Loucy (cell line): ENCODE data around the gene CAST.
A peak's percentile ranks its signal among the peaks of the same experiment; 100 is the strongest.

ENCODE experiments used
- H2AFZ ChIP-seq: fragments of 200-600 bp; sonication (generic); 2 replicates; pipeline ENCODE4 v1.6.0; 2016; ENCODE audit warnings: antibody characterized with exemption, mild to moderate bottlenecking, low read length, moderate library complexity
- H3F3A ChIP-seq: fragments of 200-600 bp; 2 replicates; pipeline ENCODE4 v1.6.0; 2016; ENCODE audit warnings: antibody characterized with exemption, low read depth, mild to moderate bottlenecking
- H3K27me3 ChIP-seq: fragments of 200-600 bp; sonication (generic); 2 replicates; pipeline ENCODE4 v1.6.1; 2014; ENCODE audit warnings: low read length, mild to moderate bottlenecking; ENCODE audit not compliant: insufficient read depth, poor library complexity, severe bottlenecking
- H3K36me3 ChIP-seq: fragments of 200-600 bp; sonication (generic); 2 replicates; pipeline ENCODE4 v1.6.1; 2016; ENCODE audit warnings: low read length; ENCODE audit not compliant: insufficient read depth
- H3K4me1 ChIP-seq: fragments of 200-600 bp; sonication (generic); 2 replicates; pipeline ENCODE4 v1.5.1; 2014; ENCODE audit warnings: low read length, mild to moderate bottlenecking; ENCODE audit not compliant: insufficient read depth, poor library complexity, severe bottlenecking
- H3K4me2 ChIP-seq: fragments of 200-600 bp; sonication (generic); 2 replicates; pipeline ENCODE4 v1.6.0; 2014; ENCODE audit warnings: antibody characterized with exemption, low read length, low read depth, mild to moderate bottlenecking; ENCODE audit not compliant: poor library complexity, severe bottlenecking
- H3K4me3 ChIP-seq: fragments of 200-600 bp; sonication (generic); 2 replicates; pipeline ENCODE4 v1.5.1; 2014; ENCODE audit warnings: low read length, mild to moderate bottlenecking, mixed read lengths; ENCODE audit not compliant: poor library complexity, severe bottlenecking
- H3K79me2 ChIP-seq: fragments of 200-600 bp; sonication (generic); 2 replicates; pipeline ENCODE4 v1.6.1; 2014; ENCODE audit warnings: low read length; ENCODE audit not compliant: insufficient read depth
- H3K9ac ChIP-seq: fragments of 200-600 bp; sonication (generic); 2 replicates; pipeline ENCODE4 v1.6.0; 2014; ENCODE audit warnings: mild to moderate bottlenecking, low read depth, low read length, moderate library complexity; ENCODE audit not compliant: poor library complexity, severe bottlenecking
- H3K9me2 ChIP-seq: fragments of 200-600 bp; sonication (generic); replicated peaks from 2 replicates; pipeline ENCODE4 v1.6.1; 2016; ENCODE audit warnings: low read depth, low read length, mixed read lengths
- H3K9me3 ChIP-seq: fragments of 200-600 bp; sonication (generic); 2 replicates; pipeline ENCODE4 v1.6.1; 2014; ENCODE audit warnings: mild to moderate bottlenecking, antibody characterized with exemption, low read length, low read depth; ENCODE audit not compliant: insufficient read depth
- H4K20me1 ChIP-seq: fragments of 200-600 bp; sonication (generic); 2 replicates; pipeline ENCODE4 v1.6.0; 2014; ENCODE audit warnings: antibody characterized with exemption, low read length, mild to moderate bottlenecking; ENCODE audit not compliant: insufficient read depth, poor library complexity, severe bottlenecking
- CTCF ChIP-seq: fragments of 200-600 bp; sonication (generic); conservative IDR thresholded peaks from 2 replicates; pipeline ENCODE4 v1.5.1; 2014; ENCODE audit warnings: mild to moderate bottlenecking, antibody characterized with exemption, low read length
- EZH2phosphoT487 ChIP-seq: fragments of 200-600 bp; IDR thresholded peaks from 2 replicates; pipeline ENCODE4 v1.6.1; 2018; ENCODE audit warnings: antibody characterized with exemption, mild to moderate bottlenecking, moderate library complexity, borderline replicate concordance

Gene CAST

GRCh38 chr5:96661855-96662724 is at the start of gene CAST:
TSS of gene CAST (plus strand) at chr5:96662376. CDS start at chr5:96662423, 47 bp downstream.
- no peaks in the 10 kb centered on the region for H3K36me3 ChIP-seq
- no peaks in the 10 kb centered on the region for H3K9me3 ChIP-seq
- H3K9me2 ChIP-seq: no peaks in the 10 kb centered on the region
- TF ChIP-seq EZH2phosphoT487 (no peak), CTCF (no peak)
- H3K4me1 ChIP-seq: peaks cover 49% of the 10 kb centered on the region
- no peaks in the 10 kb centered on the region for H3K27me3 ChIP-seq
- H2AFZ ChIP-seq: peak within 1 kb of the TSS; percentile 96
- H3K4me3 ChIP-seq: peak within 1 kb of the TSS; percentile 78
- peaks cover 20% of the 10 kb centered on the region for H4K20me1 ChIP-seq
- H3F3A ChIP-seq: peaks cover 13% of the 10 kb centered on the region; the same call in 1 of the 2 replicates
- H3K9ac ChIP-seq: peak within 1 kb of the TSS; percentile 73
- peaks cover 23% of the 10 kb centered on the region for H3K79me2 ChIP-seq
- peak within 1 kb of the TSS; percentile 77 for H3K4me2 ChIP-seq

GRCh38 chr5:96614110-96614691 is 48.0 kb upstream of the CAST start:
- Histone ChIP-seq H3K4me1 (peaks cover 4% of the 10 kb centered on the region), H3K27me3 (no peaks in the 10 kb centered on the region), H3K4me3 (no peak overlapping the region), H3K9ac (no peak overlapping the region), H3K9me3 (no peaks in the 10 kb centered on the region; the same call in 1 of the 2 replicates), H3K9me2 (no peaks in the 10 kb centered on the region), H3K79me2 (no peaks in the 10 kb centered on the region), H3K36me3 (no peaks in the 10 kb centered on the region), H4K20me1 (no peaks in the 10 kb centered on the region), H3K4me2 (peak overlapping the region; percentile 19), H2AFZ (no peak overlapping the region), H3F3A (no peaks in the 10 kb centered on the region)
- TF ChIP-seq CTCF (peak; percentile 80), EZH2phosphoT487 (no peak)

- H3K9me3 ChIP-seq: no peaks in the 10 kb centered on the region
- no peaks in the 10 kb centered on the region for H3K27me3 ChIP-seq
- no peaks in the 10 kb centered on the region for H3K79me2 ChIP-seq
- peaks cover 4% of the 10 kb centered on the region for H3K4me1 ChIP-seq
- no peaks in the 10 kb centered on the region for H4K20me1 ChIP-seq
- no peak overlapping the region for H2AFZ ChIP-seq
- H3K36me3 ChIP-seq: no peaks in the 10 kb centered on the region
- no peak for TF ChIP-seq EZH2phosphoT487
- no peak for TF ChIP-seq CTCF
- no peak overlapping the region for H3K4me2 ChIP-seq
- no peaks in the 10 kb centered on the region for H3F3A ChIP-seq
- H3K4me3 ChIP-seq: no peak overlapping the region
- H3K9ac ChIP-seq: no peak overlapping the region
- no peaks in the 10 kb centered on the region for H3K9me2 ChIP-seq
Measured at GRCh38 chr5:96615223-96615622, 47.0 kb upstream of the CAST start.
